Measurements from ENCODE around the gene PTOV1.

GRCh38 chr19:49824662-49825061 lies 26.3 kb upstream of the PTOV1 start:
- TF ChIP-seq SP1 (IDR thresholded peaks at IDR 0.05; ENCODE audit: low read depth, low read length) (no peak), SIN3A (conservative IDR thresholded peaks at IDR 0.05 in 1 of 2, IDR thresholded peaks at IDR 0.05 in 1 of 2; ENCODE audit: low read depth in 1 of 2, low read length in 2 of 2) (no peak), EZH2 (IDR thresholded peaks at IDR 0.05; ENCODE audit: low read depth, low read length, severe bottlenecking) (no peak), BACH1 (IDR thresholded peaks at IDR 0.05; ENCODE audit: low read length) (no peak), CTCF (IDR thresholded peaks at IDR 0.05; ENCODE audit: control extremely low read depth in 1 of 3, insufficient read depth in 1 of 3, low read depth in 1 of 3, low read length in 3 of 3) (no peak), EGR1 (IDR thresholded peaks at IDR 0.05; ENCODE audit: borderline replicate concordance, low read depth, low read length) (no peak), SIX5 (IDR thresholded peaks at IDR 0.05; ENCODE audit: low read depth, low read length) (no peak), CBX8 (IDR thresholded peaks at IDR 0.05; ENCODE audit: borderline replicate concordance, low read depth, low read length) (no peak), ATF2 (IDR thresholded peaks at IDR 0.05; ENCODE audit: low read length) (no peak), RAD21 (IDR thresholded peaks at IDR 0.05 in 1 of 2, conservative IDR thresholded peaks at IDR 0.05 in 1 of 2; ENCODE audit: low read depth in 2 of 2, low read length in 2 of 2) (no peak), POLR2AphosphoS5 (IDR thresholded peaks at IDR 0.05; ENCODE audit: low read depth, low read length) (no peak), SP2 (IDR thresholded peaks at IDR 0.05; ENCODE audit: low read length) (no peak)

All from H1 (cell line).